Brain microvascular endothelial cell (primary cell): Measurements from ENCODE around the gene OR10P1.
"Not testable (repeated sequence)": the region's sequence is repeated elsewhere in the genome, so short reads cannot be mapped to it uniquely, and the experiment has no call there.

ENCODE experiments used
- DNase-seq: peaks from one replicate; pipeline ENCODE4 v3.0.0-alpha.2; 2020
- H3K27ac ChIP-seq: fragments of 250-450 bp; sonication (Bioruptor Pico); 2 replicates; pipeline ENCODE4 v1.5.1; 2020; ENCODE audit warnings: mild to moderate bottlenecking, moderate library complexity
- H3K27me3 ChIP-seq: fragments of 250-450 bp; sonication (Bioruptor Pico); replicated peaks from 2 replicates; pipeline ENCODE4 v1.5.1; 2020; ENCODE audit warnings: mild to moderate bottlenecking
- H3K36me3 ChIP-seq: fragments of 250-450 bp; sonication (Bioruptor Pico); replicated peaks from 2 replicates; pipeline ENCODE4 v1.5.1; 2020; ENCODE audit warnings: mild to moderate bottlenecking
- H3K4me3 ChIP-seq: 2 replicates; pipeline ENCODE4 v1.5.1; 2011; ENCODE audit warnings: low read depth, mild to moderate bottlenecking, control low read depth, low read length, moderate library complexity
- in situ Hi-C: cut with HindIII; loops from 2 replicates; pipeline ENCODE4 v1.10.0; 2017; ENCODE audit warnings: low sequenced_read_pairs, low pct_ligation_motif_present
- TF ChIP-seq, protein P1 (sequence below): IDR thresholded peaks from 2 replicates; pipeline ENCODE4 v1.5.1; 2011; ENCODE audit warnings: low read depth, mild to moderate bottlenecking, moderate library complexity, low read length, control low read depth, inconsistent platforms; ENCODE audit errors: missing control alignments

OR10P1 gene, protein sequence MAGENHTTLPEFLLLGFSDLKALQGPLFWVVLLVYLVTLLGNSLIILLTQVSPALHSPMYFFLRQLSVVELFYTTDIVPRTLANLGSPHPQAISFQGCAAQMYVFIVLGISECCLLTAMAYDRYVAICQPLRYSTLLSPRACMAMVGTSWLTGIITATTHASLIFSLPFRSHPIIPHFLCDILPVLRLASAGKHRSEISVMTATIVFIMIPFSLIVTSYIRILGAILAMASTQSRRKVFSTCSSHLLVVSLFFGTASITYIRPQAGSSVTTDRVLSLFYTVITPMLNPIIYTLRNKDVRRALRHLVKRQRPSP

DNA sequence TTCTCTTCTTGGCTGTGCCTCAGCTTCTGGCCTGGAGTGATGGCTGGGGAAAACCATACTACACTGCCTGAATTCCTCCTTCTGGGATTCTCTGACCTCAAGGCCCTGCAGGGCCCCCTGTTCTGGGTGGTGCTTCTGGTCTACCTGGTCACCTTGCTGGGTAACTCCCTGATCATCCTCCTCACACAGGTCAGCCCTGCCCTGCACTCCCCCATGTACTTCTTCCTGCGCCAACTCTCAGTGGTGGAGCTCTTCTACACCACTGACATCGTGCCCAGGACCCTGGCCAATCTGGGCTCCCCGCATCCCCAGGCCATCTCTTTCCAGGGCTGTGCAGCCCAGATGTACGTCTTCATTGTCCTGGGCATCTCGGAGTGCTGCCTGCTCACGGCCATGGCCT lies at the start of gene OR10P1:
OR10P1 (plus strand) TSS at position 40 of the 400 bp plus-strand sequence; CDS start at position 40, 0 bp downstream.
- TF ChIP-seq, protein P1, sequence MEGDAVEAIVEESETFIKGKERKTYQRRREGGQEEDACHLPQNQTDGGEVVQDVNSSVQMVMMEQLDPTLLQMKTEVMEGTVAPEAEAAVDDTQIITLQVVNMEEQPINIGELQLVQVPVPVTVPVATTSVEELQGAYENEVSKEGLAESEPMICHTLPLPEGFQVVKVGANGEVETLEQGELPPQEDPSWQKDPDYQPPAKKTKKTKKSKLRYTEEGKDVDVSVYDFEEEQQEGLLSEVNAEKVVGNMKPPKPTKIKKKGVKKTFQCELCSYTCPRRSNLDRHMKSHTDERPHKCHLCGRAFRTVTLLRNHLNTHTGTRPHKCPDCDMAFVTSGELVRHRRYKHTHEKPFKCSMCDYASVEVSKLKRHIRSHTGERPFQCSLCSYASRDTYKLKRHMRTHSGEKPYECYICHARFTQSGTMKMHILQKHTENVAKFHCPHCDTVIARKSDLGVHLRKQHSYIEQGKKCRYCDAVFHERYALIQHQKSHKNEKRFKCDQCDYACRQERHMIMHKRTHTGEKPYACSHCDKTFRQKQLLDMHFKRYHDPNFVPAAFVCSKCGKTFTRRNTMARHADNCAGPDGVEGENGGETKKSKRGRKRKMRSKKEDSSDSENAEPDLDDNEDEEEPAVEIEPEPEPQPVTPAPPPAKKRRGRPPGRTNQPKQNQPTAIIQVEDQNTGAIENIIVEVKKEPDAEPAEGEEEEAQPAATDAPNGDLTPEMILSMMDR = no peak
- Histone ChIP-seq H3K36me3 (no peaks in the 10 kb centered on the region), H3K27me3 (peaks cover 3% of the 10 kb centered on the region), H3K27ac (no peak within 1 kb of the TSS), H3K4me3 (no peak within 1 kb of the TSS)
- in situ Hi-C loops = no loop called here
- DNase-seq = no peak

DNA sequence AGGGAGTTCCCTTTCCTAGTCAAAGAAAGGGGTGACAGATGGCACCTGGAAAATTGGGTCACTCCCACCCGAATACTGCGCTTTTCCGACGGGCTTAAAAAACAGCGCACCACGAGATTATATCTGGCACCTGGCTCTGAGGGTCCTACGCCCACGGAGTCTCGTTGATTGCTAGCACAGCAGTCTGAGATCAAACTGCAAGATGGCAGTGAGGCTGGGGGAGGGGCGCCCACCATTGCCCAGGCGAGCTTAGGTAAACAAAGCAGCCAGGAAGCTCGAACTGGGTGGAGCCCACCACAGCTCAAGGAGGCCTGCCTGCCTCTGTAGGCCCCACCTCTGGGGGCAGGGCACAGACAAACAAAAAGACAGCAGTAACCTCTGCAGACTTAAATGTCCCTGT lies 46.5 kb upstream of the OR10P1 start:
- H3K27ac ChIP-seq, DNase-seq, H3K4me3 ChIP-seq, in situ Hi-C loops, H3K36me3 ChIP-seq, H3K27me3 ChIP-seq: not testable (repeated sequence)

DNA sequence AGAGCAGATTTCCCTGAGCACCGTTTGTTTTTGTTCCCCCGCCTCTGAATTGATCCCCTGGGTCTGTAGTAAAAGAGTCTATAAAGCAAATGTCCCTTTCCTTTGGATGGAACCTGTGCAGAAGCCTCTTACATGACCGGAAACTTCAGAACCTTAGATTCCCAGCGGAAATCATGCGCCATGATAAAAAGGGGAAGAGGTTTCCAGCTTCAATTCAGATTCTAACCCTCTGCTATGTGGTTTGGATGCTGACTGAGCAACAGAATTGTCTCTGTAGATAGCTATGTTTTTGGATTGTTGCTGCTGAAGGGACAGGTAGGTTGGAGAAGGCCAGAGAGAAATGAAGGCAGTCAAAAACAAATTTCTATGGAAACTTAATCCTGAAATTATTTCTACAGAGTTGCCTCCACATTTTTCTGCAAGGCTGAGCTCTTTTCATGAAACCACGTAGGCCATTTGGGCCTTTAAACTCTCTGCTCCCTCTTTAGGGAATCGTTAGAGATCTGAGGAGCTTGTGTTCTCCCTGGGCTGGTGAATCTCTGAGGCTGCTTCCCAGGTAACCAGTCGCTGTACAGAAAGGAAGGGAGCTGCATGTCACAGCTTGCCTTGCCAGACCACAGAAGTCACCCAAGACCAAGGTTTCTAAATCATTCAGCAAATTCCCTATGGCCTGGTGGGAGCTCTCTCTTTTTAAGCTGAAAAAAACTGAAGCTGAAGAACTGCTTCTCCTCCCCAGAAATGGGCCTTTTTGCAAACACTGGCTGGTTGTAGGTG lies 28.7 kb upstream of the OR10P1 start:
- in situ Hi-C loops = loop anchor here (25.0 kb wide), 1 partner anchor 421 kb away; no protein-coding TSS in a partner anchor
- no peaks in the 10 kb centered on the region for H3K27me3 ChIP-seq
- TF ChIP-seq, protein P1 = no peak
- no peak overlapping the region for H3K27ac ChIP-seq
- H3K4me3 ChIP-seq = no peak overlapping the region
- no peaks in the 10 kb centered on the region for H3K36me3 ChIP-seq
- no peak for DNase-seq

DNA sequence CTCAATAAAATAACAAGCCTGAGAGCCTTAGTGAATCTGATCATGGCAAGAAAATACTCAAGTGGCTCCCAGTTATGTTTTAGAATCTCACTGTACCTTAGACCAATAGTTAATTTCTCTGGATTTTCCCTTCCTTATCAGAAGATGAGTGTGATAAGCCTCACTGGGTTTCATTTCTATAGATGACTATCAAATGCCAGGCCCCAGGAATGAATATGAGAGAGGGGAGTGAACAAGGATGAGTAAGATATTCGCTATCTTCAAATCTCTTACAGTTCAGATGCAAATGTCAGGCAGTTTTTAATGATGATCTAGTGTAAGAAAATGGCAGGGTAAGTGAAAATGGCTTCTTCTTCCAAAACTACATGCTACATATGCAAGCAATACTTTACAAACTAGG lies 26.1 kb upstream of the OR10P1 start:
- Histone ChIP-seq H3K27ac (no peak overlapping the region), H3K36me3 (no peaks in the 10 kb centered on the region), H3K4me3 (no peak overlapping the region), H3K27me3 (no peaks in the 10 kb centered on the region)
- TF ChIP-seq, protein P1 = no peak
- no peak for DNase-seq
- in situ Hi-C loops = loop anchor here (25.0 kb wide), 1 partner anchor 423 kb away; no protein-coding TSS in a partner anchor

DNA sequence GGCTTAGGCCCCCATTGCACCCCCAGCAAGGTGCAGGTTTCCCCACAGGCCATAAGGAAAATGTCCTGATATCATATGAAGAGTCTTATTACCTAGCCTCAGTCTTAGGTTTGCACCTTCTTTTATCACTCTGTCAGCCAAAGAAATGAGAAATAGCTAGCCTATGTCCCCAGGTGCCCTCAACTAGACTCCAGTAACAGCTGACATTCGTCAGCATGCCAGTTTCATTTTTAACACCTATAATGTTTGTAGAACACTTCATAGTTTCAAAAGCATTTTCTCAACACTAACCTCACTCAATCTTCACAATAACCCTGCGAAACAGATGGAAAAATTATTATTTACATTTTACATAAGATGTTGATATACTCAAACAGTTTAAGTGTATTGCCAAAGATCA lies 24.0 kb upstream of the OR10P1 start:
- H3K27ac ChIP-seq = no peak overlapping the region
- in situ Hi-C loops = loop anchor here (25.0 kb wide), 1 partner anchor 425 kb away; no protein-coding TSS in a partner anchor
- TF ChIP-seq, protein P1 = no peak
- no peaks in the 10 kb centered on the region for H3K27me3 ChIP-seq
- H3K4me3 ChIP-seq = no peak overlapping the region
- no peak for DNase-seq
- H3K36me3 ChIP-seq = no peaks in the 10 kb centered on the region

DNA sequence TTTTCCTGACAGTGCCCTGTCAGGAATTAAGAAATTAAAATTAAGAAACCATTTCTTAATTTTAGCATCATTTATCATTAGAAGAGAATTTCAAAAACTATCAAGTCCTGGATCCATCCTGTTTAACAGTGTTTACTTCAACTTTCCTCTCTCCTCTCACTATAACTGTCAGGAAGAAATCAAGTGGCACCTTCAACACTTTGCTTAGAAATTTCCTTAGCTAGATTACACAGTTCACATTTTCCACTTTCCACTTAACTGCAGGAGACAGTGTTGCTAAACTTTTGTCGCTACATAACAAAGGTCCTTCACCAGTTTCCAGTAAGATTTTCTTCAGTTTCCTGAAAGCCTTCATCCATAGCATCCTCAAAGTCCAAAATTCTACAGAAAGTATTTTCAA lies 21.9 kb upstream of the OR10P1 start:
- TF ChIP-seq, protein P1 = no peak
- Histone ChIP-seq H3K27ac (no peak overlapping the region), H3K36me3 (no peaks in the 10 kb centered on the region), H3K27me3 (no peaks in the 10 kb centered on the region), H3K4me3 (no peak overlapping the region)
- in situ Hi-C loops = loop anchor here (25.0 kb wide), 1 partner anchor 427 kb away; no protein-coding TSS in a partner anchor
- no peak for DNase-seq
